NCI-H446 treated with DMSO at 0.1 percent for 48 hours (cell line): Measurements from ENCODE around the gene UBE4B.
"Not testable (repeated sequence)": the region's sequence is repeated elsewhere in the genome, so short reads cannot be mapped to it uniquely, and the experiment has no call there.

ENCODE experiments used
- DNase-seq: peaks from one replicate; lab custom pipeline; 2025; lab: John Stamatoyannopoulos, UW

UBE4B gene

DNA sequence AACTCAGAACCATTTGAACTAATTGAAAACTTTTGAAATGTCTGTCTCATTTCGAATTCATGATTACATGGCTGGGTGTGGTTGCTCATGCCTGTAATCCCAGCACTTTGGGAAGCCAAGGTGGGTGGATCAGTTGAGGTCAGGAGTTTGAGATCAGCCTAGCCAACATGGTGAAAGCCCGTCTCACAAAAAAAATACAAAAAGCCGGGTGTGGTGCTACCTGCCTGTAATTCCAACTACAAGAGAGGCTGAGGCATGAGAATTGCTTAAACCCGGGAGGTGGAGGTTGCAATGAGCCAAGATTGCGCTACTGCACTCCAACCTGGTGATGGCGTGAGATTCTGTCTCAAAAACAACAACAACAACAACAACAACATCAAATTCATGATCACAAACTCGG lies 40.6 kb downstream of the UBE4B start:
- not testable (repeated sequence) for DNase-seq

DNA sequence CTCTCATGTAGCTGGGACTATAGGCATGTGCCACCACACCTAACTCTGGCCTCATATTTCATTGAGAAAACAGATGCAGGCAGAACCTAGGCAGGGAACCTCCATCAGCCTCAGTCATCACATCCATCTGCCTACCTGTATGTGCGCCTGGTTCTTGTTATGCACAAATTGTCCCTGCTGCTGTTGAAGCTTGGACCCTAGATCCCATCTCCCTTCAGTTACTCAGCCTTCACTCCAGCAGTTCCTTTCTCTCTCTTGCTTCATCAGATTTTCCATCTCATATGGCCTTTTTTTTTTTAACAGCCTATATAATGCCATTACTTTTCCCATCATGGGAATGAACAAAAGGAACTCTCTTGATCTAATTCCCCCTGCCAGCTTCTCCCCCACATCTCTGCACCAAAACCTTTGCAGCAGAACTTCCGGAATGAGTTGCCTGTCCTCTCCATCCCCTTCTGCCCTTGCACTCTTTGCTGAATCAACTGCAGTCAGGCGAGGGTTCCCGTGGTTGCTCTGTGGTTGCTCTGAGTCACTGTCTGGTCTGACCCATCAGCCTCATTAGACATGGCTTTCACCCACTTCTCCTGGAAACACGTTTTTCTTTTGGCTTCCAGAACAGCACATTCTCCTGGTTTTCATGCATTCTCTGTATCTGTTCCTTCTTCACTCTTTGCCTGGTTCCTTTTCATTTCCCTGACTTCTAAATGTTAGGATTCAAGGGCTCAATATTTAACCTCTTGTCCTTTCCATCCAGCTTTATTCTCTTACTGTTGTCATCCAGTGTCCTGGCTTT lies 41.5 kb downstream of the UBE4B start:
- no peak for DNase-seq

DNA sequence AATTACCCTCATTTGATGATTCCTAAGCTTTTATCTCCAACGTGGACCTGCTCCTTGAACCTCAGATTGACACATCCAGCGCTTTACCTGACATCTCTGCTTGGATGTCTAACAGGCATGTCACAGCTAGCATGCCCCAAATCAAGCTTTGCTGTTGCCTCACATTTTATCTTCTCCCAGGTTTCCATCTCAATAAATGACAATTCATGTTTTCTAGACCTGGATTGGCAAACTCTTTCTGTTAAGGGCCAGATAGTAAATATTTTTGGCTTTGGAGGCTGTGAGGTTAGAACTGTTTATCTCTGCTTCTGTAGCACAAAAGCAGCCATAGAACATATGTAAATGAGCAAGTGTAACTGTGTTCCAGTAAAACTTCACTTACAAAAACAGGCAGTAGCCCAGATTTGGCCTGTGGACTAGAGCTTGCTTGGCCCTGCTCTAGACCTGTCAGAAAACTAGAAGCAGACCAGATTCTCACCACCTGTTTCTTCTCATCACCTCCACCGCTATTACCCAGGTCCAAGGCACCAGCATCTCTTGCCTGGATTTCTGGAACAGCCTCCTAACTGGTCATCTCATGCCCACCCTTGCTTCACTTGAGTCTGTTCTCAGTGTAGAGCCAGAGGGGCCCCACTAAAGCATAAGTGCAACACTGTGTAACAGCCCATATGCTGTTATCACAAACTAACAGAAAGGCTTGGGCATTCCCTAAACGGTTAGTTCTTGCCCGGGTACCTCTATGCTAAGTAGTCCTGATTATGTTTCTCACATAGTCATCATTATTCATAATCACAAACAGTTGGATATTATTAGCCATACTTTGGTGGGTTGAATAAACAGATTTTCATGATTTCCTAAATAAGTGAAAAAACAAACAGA lies 42.3 kb downstream of the UBE4B start:
- DNase-seq: no peak

DNA sequence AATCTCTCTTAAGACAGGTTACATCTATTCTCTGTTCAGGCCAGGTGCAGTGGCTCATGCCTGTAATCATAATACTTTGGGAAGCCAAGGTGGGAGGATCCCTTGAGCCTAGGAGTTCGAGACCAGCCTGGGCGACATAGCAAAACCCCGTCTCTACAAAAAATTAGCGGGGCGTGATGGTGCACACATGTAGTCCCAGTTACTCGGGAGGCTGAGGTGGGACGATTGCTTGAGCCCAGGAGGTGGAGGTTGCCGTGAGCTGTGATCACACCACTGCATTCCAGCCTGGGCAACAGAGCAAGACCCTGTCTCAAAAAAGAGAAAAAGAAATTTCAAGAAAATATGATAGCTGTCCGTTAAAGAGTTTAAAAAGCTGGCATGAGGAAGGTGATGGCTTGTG lies 43.0 kb downstream of the UBE4B start:
- no peak for DNase-seq

DNA sequence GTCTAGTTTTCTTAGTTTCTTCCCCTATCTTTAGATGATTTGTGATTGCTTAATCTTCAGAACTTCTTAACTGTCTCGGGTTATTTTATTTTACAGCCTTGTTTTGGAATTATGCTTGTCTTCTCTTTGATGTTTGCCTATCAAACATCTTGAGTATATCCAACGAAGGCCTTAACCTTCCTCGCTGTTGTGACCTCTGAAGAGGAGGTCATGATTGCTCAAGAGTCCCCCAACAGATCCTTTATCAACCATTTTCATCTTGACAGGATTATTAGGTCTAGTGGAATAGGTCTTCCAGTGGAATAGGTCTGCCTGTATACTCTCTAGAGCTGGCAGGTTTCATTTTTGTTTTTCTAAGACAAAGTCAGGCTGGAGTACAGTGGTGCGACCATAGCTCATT lies 45.7 kb downstream of the UBE4B start:
- DNase-seq: no peak

DNA sequence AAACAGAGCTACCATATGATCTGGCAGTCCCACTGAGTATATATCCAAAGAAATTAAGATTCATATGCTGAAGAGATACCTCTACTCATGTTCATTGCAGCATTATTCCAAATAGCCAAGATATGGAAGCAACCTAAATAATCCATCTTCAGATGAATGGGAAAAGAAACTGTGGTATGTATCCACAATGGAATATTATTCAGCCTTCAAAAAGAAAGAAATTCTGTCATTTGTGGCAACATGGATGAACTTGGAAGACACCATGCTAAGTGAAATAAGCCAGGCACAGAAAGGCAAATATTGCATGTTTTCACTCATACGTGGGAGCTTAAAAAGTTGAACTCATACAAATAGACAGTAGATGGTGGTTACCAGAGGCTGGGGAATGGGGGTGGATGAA lies 47.8 kb downstream of the UBE4B start:
- DNase-seq: no peak

DNA sequence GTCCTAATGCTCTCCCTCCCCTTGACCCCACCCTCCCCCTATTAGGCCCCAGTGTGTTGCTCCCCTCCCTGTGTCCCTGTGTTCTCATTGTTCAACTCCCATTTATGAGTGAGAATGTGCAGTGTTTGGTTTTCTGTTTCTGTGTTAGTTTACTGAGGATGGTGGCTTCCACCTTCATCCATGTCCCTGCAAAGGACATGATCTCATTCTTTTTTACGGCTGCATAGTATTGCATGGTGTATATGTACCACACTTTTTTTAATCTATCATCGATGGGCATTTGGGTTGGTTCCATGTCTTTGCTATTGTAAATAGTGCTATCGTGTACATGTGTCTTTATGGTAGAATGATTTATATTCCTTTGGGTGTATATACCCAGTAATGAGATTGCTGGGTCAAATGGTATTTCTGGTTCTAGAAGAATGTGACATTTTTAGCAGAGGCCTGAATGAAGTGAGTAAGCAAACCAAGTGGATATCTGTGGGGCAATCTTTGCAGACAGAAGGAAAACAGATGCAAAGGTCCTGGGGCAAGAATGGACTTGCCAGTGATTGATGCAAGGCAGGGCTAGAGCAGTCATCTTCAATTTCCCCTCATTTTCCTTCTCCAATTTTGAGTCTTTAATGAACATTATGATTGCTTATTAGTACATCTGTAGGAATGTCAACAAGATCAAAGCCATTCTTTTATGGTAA lies 50.2 kb downstream of the UBE4B start:
- DNase-seq: no peak

DNA sequence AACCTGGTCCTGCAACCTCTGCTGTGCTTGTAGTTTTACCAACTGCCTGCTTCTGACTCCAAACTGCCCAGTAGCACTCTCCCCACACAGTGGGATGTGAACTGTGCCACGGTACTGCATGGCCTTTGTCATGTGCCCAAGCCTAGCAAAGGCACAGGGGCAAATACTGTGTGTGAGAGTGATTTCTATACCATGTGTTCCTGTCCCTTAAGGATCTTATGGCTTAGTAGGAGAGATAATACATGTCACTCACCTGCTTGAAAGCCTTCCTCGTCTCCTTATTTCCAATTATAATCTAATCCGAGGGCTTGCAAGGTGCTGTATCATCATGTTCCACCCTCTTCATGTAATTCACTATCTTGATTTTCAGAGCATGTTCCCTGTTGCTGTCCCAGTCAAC lies 51.3 kb downstream of the UBE4B start:
- no peak for DNase-seq

DNA sequence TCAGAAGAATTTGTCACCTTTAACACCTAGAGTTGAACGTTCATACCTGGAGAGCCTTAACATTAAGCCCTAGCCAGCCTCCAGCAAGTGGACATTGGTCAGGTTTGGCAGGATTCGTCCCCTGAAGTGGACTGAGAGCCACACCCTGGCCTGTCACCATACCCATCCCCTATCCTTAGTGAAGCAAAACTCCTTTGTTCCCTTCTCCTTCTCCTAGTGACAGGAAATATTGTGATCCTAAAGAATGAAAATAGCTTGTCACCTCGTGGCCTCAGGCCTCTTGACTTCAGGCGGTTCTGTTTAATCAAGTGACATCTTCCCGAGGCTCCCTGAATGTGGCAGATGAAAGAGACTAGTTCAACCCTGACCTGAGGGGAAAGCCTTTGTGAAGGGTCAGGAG lies 52.3 kb downstream of the UBE4B start:
- no peak for DNase-seq

DNA sequence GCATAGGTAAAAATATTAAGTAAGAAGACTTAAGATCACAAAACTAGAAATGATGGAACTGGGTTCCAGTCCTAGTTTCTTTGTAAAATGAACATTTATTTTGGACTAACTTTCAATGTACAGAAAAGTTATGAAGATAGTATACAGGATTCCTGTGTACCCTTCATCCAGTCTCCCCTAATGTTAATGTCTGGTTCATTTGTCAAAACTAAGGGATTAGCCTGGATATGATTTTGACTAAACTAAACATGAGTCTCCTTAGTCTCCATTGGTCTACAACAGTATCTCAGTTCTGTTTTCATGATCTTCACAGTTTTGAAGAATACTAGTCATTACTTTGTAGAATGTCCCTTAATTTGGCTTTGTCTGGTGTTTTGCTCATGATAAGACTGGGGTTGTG lies 54.5 kb downstream of the UBE4B start:
- DNase-seq: no peak

DNA sequence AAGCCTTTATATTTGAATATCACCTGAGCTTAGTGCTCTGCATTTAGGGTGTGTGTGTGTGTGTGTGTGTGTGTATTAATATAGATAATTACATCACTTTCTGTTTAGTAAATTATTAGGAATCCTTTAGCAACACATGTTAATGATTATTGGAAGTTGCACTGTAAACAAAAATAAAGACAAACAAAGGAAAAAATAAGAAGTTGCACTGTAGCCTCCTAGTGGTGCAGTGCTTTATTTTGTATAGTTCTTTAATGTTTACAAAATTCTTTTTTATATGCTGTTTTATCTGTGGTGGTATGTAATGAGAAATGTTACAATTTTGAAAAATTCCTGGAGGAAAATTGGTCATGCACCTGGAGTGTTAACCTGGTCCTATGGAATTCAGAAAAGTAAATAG lies 69.2 kb downstream of the UBE4B start:
- no peak for DNase-seq

DNA sequence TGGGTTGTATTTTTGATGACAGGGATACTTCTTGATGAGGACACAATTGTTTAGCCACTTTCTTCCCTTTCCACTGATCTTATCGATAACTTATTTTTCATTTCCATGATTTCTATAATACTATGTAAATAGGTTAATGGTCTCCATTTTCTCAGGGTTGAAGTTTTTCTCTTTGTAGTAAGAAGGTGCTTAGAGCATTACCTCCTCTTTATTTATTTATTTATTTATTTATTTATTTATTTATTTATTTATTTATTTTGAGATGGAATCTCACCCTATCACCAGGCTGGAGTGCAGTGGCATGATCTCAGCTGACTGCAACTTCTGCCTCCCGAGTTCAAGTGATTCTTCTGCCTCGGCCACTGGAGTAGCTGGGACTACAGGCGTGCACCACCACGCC lies 70.4 kb downstream of the UBE4B start:
- no peak for DNase-seq

DNA sequence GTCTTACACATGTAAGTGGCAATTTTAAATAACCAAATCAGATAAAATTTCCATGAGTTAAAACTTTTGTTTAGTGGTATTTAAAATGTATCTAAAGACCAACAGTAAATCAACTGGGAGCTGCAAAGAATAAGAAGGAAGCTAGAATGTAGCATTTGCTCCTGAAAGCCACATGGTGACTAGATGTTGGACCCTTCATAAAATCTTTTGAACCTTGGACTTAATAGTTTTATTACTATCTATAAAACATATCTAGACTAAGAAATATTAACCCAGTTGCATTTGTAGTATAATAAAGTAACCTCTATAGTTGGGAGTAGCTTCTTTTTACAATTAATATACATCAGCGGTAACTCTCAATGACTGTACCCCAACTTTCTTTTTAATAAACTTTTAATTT lies 72.1 kb downstream of the UBE4B start:
- no peak for DNase-seq

DNA sequence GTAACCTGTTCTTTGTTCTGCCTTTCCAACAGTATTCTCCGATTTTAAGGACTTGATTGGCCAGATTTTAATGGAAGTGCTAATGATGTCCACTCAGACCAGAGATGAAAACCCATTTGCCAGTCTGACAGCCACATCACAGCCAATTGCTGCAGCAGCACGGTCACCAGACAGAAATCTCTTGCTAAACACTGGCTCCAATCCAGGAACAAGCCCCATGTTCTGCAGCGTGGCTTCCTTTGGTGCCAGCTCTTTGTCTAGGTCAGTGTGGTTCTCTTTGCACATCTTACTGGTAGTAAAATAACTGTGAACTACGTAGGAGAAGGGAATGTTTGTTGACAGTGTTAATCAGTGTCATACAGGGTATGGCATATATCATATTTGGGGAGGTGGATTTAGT lies 72.7 kb downstream of the UBE4B start:
- no peak for DNase-seq

DNA sequence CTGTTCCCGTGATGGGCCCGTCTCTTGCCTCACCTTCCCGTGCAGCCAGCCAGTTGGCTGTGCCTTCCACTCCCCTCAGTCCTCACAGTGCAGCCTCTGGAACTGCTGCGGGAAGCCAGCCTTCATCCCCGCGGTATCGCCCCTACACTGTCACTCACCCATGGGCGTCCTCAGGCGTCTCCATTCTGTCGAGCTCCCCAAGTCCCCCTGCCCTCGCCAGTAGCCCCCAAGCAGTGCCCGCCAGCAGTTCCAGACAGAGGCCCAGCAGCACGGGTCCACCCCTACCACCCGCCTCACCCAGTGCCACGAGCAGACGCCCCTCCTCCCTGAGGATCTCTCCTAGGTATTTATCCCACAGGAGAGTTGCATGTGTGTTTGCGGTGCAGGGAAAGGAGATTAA lies 73.5 kb downstream of the UBE4B start:
- DNase-seq: no peak

DNA sequence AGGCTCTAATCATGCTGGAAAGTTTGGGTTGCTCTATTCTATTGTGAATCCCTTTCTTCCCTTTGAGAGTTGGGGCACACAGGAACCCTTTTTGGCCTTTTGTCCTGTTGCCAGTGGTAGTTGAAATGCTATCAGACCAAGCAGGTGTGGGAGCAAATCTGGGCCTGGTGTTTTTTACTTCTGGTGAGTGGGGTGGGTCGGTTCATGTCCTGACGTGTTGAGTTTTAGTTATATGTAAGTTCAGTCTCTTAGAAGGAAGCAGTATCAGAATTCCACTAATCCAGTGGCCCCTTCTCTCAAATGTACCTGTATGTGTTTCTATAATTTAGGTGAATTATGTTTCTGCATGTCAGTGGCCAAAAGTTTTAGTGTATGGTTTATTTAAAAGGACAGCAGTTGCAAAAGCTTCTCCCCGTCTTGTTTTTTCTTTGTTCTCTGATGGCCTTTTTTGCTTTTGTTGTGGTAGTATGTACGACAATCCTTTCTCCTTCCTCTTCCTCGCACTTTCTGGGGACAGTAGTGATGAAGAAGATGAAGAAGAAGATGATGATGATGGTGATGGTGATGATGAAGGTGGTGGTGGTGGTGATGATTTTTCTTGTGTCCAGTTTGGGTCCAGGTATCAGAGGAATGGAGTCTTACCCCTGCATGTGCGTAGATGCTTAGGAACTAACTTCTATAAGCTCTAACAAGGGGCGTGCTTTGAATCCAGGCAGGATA lies 74.2 kb downstream of the UBE4B start:
- no peak for DNase-seq

DNA sequence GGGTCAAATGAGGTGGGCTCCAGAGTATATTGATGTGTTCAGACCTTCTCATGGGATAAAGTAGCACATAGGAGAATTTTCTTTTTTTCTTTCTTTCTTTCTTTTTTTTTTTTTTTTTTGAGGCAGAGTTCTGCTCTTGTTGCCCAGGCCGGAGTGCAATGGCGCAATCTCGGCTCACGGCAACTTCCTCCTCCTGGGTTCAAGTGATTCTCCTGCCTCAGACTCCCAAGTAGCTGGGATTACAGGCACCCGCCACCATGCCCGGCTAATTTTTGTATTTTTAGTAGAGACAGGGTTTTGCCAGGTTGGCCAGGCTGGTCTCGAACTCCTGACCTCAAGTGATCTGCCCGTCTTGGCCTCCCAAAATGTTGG lies 74.7 kb downstream of the UBE4B start:
- DNase-seq: not testable (repeated sequence)

DNA sequence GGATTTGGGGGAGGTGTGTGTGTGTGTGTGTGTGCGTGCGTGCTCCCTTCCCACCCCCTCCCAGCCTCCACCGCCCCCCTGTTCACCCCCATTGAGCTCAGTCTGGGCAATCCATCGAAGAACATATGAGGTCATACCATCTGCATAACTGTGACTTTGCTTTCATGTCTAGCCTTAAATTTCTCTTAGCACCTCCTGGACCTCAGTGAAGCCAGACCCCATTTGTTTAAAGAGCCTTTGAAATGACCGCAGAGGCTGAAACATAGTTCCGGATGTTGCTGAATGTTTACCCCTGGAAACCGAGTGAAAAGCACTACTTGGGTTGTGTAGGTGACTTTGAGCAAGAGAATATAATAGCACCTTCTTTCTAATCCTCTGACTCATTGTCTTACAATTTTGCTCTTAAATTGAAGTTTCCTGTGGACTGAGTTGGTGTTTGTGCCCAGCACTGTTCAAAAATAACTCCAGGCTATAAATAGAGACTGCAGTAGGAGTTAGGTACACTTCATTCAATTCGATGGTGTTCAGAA lies 75.4 kb downstream of the UBE4B start:
- no peak for DNase-seq

DNA sequence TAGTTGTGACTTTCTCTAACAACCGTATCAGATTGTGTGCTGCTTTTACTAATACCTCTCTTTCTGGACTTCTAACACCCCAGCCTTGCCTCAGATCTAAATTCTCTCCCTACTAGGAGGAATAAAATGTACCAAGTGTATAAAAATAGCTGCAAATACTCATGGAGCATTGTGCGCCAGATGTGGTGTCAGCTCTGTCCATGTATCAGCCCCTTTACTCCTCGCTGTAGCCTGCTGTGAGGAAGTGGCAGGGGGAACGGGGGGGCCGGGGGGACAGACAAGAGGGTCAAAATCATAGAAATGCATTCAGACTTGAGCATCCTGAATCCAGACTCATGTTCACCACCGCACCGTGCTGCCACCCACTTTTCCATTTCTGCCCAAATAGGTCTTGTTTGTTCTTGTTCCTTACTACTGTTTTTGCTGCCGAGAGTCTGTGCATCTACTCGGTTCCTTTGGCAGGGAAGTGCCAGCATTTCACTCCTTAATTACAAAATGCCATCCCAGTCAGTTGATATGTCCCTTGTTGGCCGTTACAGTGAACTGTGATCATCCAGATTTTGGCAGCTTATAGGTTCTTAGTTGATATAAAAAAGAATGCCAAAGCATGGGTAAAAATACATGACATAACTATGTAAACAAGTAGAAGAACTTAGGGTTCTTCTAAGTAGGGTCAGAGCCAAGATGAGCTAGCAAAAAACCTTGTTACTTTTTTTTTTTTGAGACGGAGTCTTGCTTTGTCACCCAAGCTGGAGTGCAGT lies 76.4 kb downstream of the UBE4B start:
- no peak for DNase-seq

DNA sequence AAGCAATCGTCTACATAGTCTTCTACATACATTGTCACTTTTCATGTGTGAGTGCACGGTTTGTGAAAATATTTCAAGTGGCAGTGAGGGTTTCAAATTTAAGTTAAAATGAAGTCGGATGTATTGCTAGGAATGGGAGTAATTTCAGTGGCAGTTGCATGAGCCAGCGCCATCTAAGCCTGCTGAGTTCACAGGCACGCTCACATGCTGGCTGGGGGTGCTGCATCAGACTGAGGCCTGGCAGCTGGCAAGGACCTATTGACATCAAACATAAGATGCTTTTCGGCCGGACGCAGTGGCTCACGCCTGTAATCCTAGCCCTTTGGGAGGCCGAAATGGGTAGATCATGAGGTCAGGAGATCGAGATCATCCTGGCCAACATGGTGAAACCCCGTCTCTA lies 80.7 kb downstream of the UBE4B start:
- no peak for DNase-seq

DNA sequence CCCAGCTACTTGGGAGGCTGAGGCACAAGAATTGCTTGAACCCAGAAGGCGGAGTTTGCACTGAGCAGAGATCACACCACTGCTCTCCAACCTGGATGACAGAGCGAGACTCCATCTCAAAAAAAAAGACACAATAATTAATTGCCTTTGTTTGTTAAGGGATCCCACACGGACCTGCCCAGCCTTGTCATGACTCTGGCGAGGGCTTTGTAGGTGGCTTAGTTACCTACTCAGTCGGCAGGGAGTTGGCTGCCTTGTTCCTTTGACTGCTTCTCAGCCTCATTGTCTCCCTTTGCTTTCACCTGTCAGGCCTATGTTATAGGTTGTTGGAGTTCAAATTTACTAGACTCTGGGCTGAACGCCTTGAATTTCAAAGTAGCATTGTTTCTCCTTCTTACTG lies 82.0 kb downstream of the UBE4B start:
- no peak for DNase-seq
